ENCODE data around the gene SERPINB3. TPM values are rescaled to one million over a fixed set of nuclear protein-coding genes. Genes with fewer than 3 reads are reported as not detected.
"Not testable (repeated sequence)": the region's sequence is repeated elsewhere in the genome, so short reads cannot be mapped to it uniquely, and the experiment has no call there.

Gene SERPINB3
- polyA plus RNA-seq, 2 of the 4 experiments (the other 2 are of a cell fraction), result 0.19 TPM; not detected in 1

- H3K4me1 ChIP-seq; DNase-seq (ENCODE audit: low read depth in 1 of 2, low spot score in 1 of 2); FAIRE-seq; POLR2A ChIA-PET; CTCF ChIA-PET; H3K4me3 ChIP-seq; H3K27ac ChIP-seq; H3K9me3 ChIP-seq; H3K4me2 ChIP-seq; ATAC-seq: not testable (repeated sequence)
- 63% methylated on average over 4 of the region's 4 CpGs for WGBS (ENCODE audit: missing lambda C conversion rate)
These were observed 18.9 kb downstream of the SERPINB3 start for GRCh38 chr18:63642668-63643356.

GRCh38 chr18:63641157-63641680 lies 20.5 kb downstream of the SERPINB3 start:
- H3K27ac ChIP-seq; DNase-seq (ENCODE audit: low read depth in 1 of 2, low spot score in 1 of 2); H3K4me2 ChIP-seq; FAIRE-seq; CTCF ChIA-PET; H3K4me3 ChIP-seq; POLR2A ChIA-PET; ATAC-seq; H3K4me1 ChIP-seq; H3K9me3 ChIP-seq: not testable (repeated sequence)
- WGBS (ENCODE audit: missing lambda C conversion rate), result 23% methylated on average over 4 of the region's 4 CpGs

GRCh38 chr18:63637703-63638102 lies 24.0 kb downstream of the SERPINB3 start:
- Histone ChIP-seq H3K4me3 (no peak overlapping the region), H3K27ac (no peak overlapping the region), H3K4me2 (no peak overlapping the region), H3K9me3 (no peaks in the 10 kb centered on the region), H3K4me1 (no peaks in the 10 kb centered on the region)
- DNase-seq (ENCODE audit: low read depth in 1 of 2, low spot score in 1 of 2) (no peak), ATAC-seq (no peak), FAIRE-seq (no peak)
- WGBS (ENCODE audit: missing lambda C conversion rate), result 38% methylated on average over 6 of the region's 6 CpGs
- ChIA-PET CTCF (no interaction called here), POLR2A (no interaction called here)
- TF ChIP-seq RARB (CRISPR knock-in tag; IDR thresholded peaks at IDR 0.05), result no peak
- TF ChIP-seq, protein P1, sequence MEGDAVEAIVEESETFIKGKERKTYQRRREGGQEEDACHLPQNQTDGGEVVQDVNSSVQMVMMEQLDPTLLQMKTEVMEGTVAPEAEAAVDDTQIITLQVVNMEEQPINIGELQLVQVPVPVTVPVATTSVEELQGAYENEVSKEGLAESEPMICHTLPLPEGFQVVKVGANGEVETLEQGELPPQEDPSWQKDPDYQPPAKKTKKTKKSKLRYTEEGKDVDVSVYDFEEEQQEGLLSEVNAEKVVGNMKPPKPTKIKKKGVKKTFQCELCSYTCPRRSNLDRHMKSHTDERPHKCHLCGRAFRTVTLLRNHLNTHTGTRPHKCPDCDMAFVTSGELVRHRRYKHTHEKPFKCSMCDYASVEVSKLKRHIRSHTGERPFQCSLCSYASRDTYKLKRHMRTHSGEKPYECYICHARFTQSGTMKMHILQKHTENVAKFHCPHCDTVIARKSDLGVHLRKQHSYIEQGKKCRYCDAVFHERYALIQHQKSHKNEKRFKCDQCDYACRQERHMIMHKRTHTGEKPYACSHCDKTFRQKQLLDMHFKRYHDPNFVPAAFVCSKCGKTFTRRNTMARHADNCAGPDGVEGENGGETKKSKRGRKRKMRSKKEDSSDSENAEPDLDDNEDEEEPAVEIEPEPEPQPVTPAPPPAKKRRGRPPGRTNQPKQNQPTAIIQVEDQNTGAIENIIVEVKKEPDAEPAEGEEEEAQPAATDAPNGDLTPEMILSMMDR (IDR thresholded peaks at IDR 0.05), result no peak
- TF ChIP-seq KDM1A (IDR thresholded peaks at IDR 0.05; ENCODE audit: low read depth), result no peak
- TF ChIP-seq RNF2 (IDR thresholded peaks at IDR 0.05; ENCODE audit: borderline replicate concordance, low read depth), result no peak
- TF ChIP-seq POLR2A (IDR thresholded peaks at IDR 0.05; ENCODE audit: low read length), result no peak
- no peak for TF ChIP-seq ZNF302 (CRISPR knock-in tag; IDR thresholded peaks at IDR 0.05)
- no peak for TF ChIP-seq ZFP36 (IDR thresholded peaks at IDR 0.05; ENCODE audit: borderline replicate concordance, partially characterized antibody)
- no peak for TF ChIP-seq CEBPB (IDR thresholded peaks at IDR 0.05)
- no peak for TF ChIP-seq HOXB13 (CRISPR knock-in tag; IDR thresholded peaks at IDR 0.05; ENCODE audit: low read depth)
- no peak for TF ChIP-seq HDAC2 (IDR thresholded peaks at IDR 0.05)
- no peak for TF ChIP-seq ATOH8 (CRISPR knock-in tag; IDR thresholded peaks at IDR 0.05; ENCODE audit: low read depth)
- no peak for TF ChIP-seq FOSL2 (IDR thresholded peaks at IDR 0.05)
- no peak for TF ChIP-seq FOSL2 (CRISPR knock-in tag; IDR thresholded peaks at IDR 0.05)
- TF ChIP-seq MAFK (IDR thresholded peaks at IDR 0.05; ENCODE audit: partially characterized antibody), result no peak
- no peak for TF ChIP-seq HEYL (CRISPR knock-in tag; IDR thresholded peaks at IDR 0.05)
- TF ChIP-seq JUN (IDR thresholded peaks at IDR 0.05), result no peak
- TF ChIP-seq MAX (IDR thresholded peaks at IDR 0.05), result no peak
- TF ChIP-seq JUNB (IDR thresholded peaks at IDR 0.05), result no peak
- no peak for TF ChIP-seq HES2 (IDR thresholded peaks at IDR 0.05)

DNA sequence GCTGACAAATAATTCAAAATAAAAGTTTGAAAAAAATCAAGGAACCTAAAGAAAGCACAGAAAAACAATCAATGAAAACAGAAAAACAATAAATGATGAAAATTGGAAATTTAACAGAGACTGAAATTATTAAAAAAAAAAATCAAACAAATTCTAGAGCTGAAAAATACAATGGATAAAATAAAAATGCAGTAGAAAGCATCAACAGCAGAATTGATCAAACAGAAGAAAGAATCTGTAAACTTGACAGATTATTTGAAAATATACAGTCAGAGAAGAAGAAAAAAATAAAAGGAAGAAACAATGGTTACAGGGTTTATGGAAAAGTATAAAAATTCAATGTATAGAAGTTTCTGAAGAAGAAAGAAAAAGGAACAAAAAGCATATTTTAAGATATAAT lies 33.9 kb downstream of the SERPINB3 start:
- ChIA-PET POLR2A (no interaction called here), CTCF (no interaction called here)
- no peak for FAIRE-seq
- no peak for TF ChIP-seq ZSCAN20 (CRISPR knock-in tag; IDR thresholded peaks at IDR 0.05)
- no peak for TF ChIP-seq POLR2A (IDR thresholded peaks at IDR 0.05; ENCODE audit: low read length)
- no peak for TF ChIP-seq BCL3 (IDR thresholded peaks at IDR 0.05)
- TF ChIP-seq MAZ (IDR thresholded peaks at IDR 0.05; ENCODE audit: borderline replicate concordance, low read depth, low read length), result no peak
- DNase-seq (ENCODE audit: low read depth in 1 of 2, low spot score in 1 of 2), result no peak
- Histone ChIP-seq H3K27ac (no peak overlapping the region), H3K4me3 (no peak overlapping the region), H3K4me1 (no peaks in the 10 kb centered on the region), H3K4me2 (no peak overlapping the region), H3K9me3 (no peaks in the 10 kb centered on the region)
- ATAC-seq, result no peak

All from A549 (cell line).